Left lung (tissue), 10 donors: ENCODE results near the gene BRF1. TPM values are rescaled to one million over a fixed set of nuclear protein-coding genes. Genes with fewer than 3 reads are reported as not detected.
A peak's percentile ranks its signal among the peaks of the same experiment; 100 is the strongest.

Source experiments
- ATAC-seq: fragments of 200-7000 bp; cut with Tn5 transposase; one replicate; pipeline ENCODE4 v1.9.1; 2020; ENCODE audit warnings: moderate library complexity
- DNase-seq, 4 donors: peaks; one replicate each; pipeline ENCODE4 v3.0.0-alpha.2; 2013 to 2020
- H3K27ac ChIP-seq, 2 donors: fragments of 200-600 bp; sonication (generic) in 1 of 2; one replicate each; pipeline versions ENCODE4 v1.5.0 to v1.8.0; 2020 to 2021
- H3K27me3 ChIP-seq, 2 donors: fragments of 200-600 bp; sonication (generic) in 1 of 2; one replicate each; pipeline versions ENCODE4 v1.5.0 to v1.8.0; 2020 to 2021
- H3K36me3 ChIP-seq, 2 donors: fragments of 200-600 bp; sonication (generic) in 1 of 2; one replicate each; pipeline versions ENCODE4 v1.5.0 to v1.8.0; 2020 to 2021
- H3K4me1 ChIP-seq, 2 donors: fragments of 200-600 bp; one replicate each; pipeline ENCODE4 v1.8.0; 2021
- H3K4me3 ChIP-seq, 2 donors: fragments of 200-600 bp; sonication (generic) in 1 of 2; one replicate each; pipeline versions ENCODE4 v1.5.0 to v1.8.0; 2020 to 2021; ENCODE audit warnings: mild to moderate bottlenecking in 1 of 2
- H3K9me3 ChIP-seq, 2 donors: fragments of 200-600 bp; sonication (generic) in 1 of 2; one replicate each; pipeline versions ENCODE4 v1.5.0 to v1.8.0; 2020 to 2021
- CTCF ChIP-seq, 2 donors: fragments of 200-600 bp; sonication (generic) in 1 of 2; IDR thresholded peaks; one replicate each; pipeline versions ENCODE4 v1.5.0 to v1.8.0; 2021; ENCODE audit warnings: antibody characterized with exemption in 2 of 2
- intact Hi-C, 2 donors: fragments of 100-400 bp; cut with DNase I; formaldehyde crosslinking; loops; one replicate each; pipeline versions ENCODE4 v1.11.2 to v1.14.2; 2022
- polyA plus RNA-seq, 6 donors: library from polyadenylated mRNA; unstranded; fragments of 120-200 nt; gene quantifications; one replicate each; pipeline ENCODE4 v1.2.1, GENCODE V29; 2013; ENCODE audit not compliant: insufficient read length in 6 of 6
- total RNA-seq, 2 donors: library from RNA; stranded (reverse); fragmentation: NEBNext Ultra II Directional; extraction: Animal tissue kit (Norgen Biotek cat#: 25700); gene quantifications; one replicate each; pipeline ENCODE4 v1.2.1, GENCODE V29; 2021
- donor health status: DM: no; HTN: yes; CAD: no.
- donor health status: DM: no; HTN: no; CAD: no.

Gene BRF1
- total and polyA plus RNA-seq, 8 donors, result 32.7 to 45.1 (median 34.9) TPM

- no peaks in the 10 kb centered on the region for H3K36me3 ChIP-seq
- ATAC-seq (no peak), DNase-seq (no peak)
- peaks cover 16 to 37% of the 10 kb centered on the region in 2 donors for H3K4me1 ChIP-seq
- intact Hi-C loops, result no loop called here
- no peak for TF ChIP-seq CTCF (IDR thresholded peaks at IDR 0.05)
- H3K27ac ChIP-seq, result peak overlapping the region in 1 of 2 donors; percentile 24
- H3K4me3 ChIP-seq, result no peak overlapping the region
- peaks cover 0 to 32% of the 10 kb centered on the region in 2 donors for H3K27me3 ChIP-seq
- no peaks in the 10 kb centered on the region for H3K9me3 ChIP-seq
These were observed 126.6 kb downstream of the BRF1 start for GRCh38 chr14:105173901-105174894.

GRCh38 chr14:105173145-105173544 lies 127.7 kb downstream of the BRF1 start:
- ATAC-seq (no peak), DNase-seq (no peak)
- Histone ChIP-seq H3K27ac (no peak overlapping the region), H3K36me3 (no peaks in the 10 kb centered on the region), H3K27me3 (peaks cover 0 to 37% of the 10 kb centered on the region in 2 donors), H3K9me3 (no peaks in the 10 kb centered on the region), H3K4me3 (no peak overlapping the region), H3K4me1 (peaks cover 16 to 41% of the 10 kb centered on the region in 2 donors)
- TF ChIP-seq CTCF (IDR thresholded peaks at IDR 0.05), result no peak
- intact Hi-C loops, result no loop called here

GRCh38 chr14:105172476-105172875 lies 128.3 kb downstream of the BRF1 start:
- intact Hi-C loops, result no loop called here
- DNase-seq (no peak), ATAC-seq (no peak)
- Histone ChIP-seq H3K4me3 (no peak overlapping the region), H3K36me3 (no peaks in the 10 kb centered on the region), H3K9me3 (no peaks in the 10 kb centered on the region), H3K4me1 (peaks cover 16 to 46% of the 10 kb centered on the region in 2 donors), H3K27ac (no peak overlapping the region), H3K27me3 (peaks cover 0 to 43% of the 10 kb centered on the region in 2 donors)
- no peak for TF ChIP-seq CTCF (IDR thresholded peaks at IDR 0.05)

GRCh38 chr14:105171004-105171673 lies 129.7 kb downstream of the BRF1 start:
- peaks cover 16 to 47% of the 10 kb centered on the region in 2 donors for H3K4me1 ChIP-seq
- peak overlapping the region; percentile 24 to 33 for H3K27ac ChIP-seq
- peak; percentile 23 for ATAC-seq
- H3K9me3 ChIP-seq, result no peaks in the 10 kb centered on the region
- no peak overlapping the region for H3K4me3 ChIP-seq
- H3K27me3 ChIP-seq, result peaks cover 0 to 56% of the 10 kb centered on the region in 2 donors
- H3K36me3 ChIP-seq, result no peaks in the 10 kb centered on the region
- intact Hi-C loops, result no loop called here
- no peak for DNase-seq
- no peak for TF ChIP-seq CTCF (IDR thresholded peaks at IDR 0.05)
